ENCODE data around the gene REV3L. TPM values are rescaled to one million over a fixed set of nuclear protein-coding genes. Genes with fewer than 3 reads are reported as not detected.

Gene REV3L
- total and polyA plus RNA-seq, 2 donors (not counting 3 experiments of a cell fraction or from before 2014, with no cell fraction given), result 6.0 to 22.7 TPM

DNA sequence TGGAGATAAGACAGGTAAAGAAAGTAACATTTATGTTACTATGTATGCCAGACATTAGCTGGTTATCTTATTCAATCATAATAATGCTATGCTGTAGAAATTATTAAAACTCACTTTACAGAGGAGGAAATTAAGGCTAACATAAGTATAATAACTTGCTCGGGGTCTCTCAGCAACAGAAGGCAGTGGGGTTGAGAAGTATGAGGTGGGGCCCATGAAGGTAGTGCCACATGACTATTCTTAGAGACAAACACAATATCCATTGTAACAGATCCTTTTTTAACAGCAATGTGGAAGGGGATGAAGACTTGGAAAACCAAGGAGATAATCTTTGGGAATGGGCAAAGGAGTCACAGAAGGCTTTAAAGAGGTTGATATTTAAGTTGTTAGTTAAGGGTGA lies 11.5 kb downstream of the REV3L start:
- CTCF ChIA-PET, result no interaction called here
- H3K9me1 ChIP-seq (replicated peaks; ENCODE audit: control insufficient read depth, extremely low read depth, insufficient read depth, low read length), result no peaks in the 10 kb centered on the region
- no peak for TF ChIP-seq EZH2 (IDR thresholded peaks at IDR 0.05; ENCODE audit: borderline replicate concordance, low read depth, low read length, severe bottlenecking)
- no peak for TF ChIP-seq JUN (IDR thresholded peaks at IDR 0.05; ENCODE audit: borderline replicate concordance, insufficient read depth, insufficient read length, low read depth)
- no peak for TF ChIP-seq POLR2AphosphoS5 (IDR thresholded peaks at IDR 0.05; ENCODE audit: insufficient read depth, low read depth, low read length)
- TF ChIP-seq, protein P1, sequence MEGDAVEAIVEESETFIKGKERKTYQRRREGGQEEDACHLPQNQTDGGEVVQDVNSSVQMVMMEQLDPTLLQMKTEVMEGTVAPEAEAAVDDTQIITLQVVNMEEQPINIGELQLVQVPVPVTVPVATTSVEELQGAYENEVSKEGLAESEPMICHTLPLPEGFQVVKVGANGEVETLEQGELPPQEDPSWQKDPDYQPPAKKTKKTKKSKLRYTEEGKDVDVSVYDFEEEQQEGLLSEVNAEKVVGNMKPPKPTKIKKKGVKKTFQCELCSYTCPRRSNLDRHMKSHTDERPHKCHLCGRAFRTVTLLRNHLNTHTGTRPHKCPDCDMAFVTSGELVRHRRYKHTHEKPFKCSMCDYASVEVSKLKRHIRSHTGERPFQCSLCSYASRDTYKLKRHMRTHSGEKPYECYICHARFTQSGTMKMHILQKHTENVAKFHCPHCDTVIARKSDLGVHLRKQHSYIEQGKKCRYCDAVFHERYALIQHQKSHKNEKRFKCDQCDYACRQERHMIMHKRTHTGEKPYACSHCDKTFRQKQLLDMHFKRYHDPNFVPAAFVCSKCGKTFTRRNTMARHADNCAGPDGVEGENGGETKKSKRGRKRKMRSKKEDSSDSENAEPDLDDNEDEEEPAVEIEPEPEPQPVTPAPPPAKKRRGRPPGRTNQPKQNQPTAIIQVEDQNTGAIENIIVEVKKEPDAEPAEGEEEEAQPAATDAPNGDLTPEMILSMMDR (IDR thresholded peaks at IDR 0.05; ENCODE audit: extremely low read depth in 1 of 2, insufficient read depth in 1 of 2, low read depth in 1 of 2, low read length in 2 of 2), result no peak
- TF ChIP-seq, protein P2, sequence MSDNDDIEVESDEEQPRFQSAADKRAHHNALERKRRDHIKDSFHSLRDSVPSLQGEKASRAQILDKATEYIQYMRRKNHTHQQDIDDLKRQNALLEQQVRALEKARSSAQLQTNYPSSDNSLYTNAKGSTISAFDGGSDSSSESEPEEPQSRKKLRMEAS (IDR thresholded peaks at IDR 0.05; ENCODE audit: insufficient read depth, insufficient read length), result no peak
- no peak for TF ChIP-seq POLR2A (IDR thresholded peaks at IDR 0.05; ENCODE audit: low read depth, low read length)
- no peak for TF ChIP-seq MYC (IDR thresholded peaks at IDR 0.05; ENCODE audit: low read depth, low read length)
- TF ChIP-seq FOS (IDR thresholded peaks at IDR 0.05; ENCODE audit: borderline replicate concordance, insufficient read depth, low read length), result no peak
- TF ChIP-seq GATA2 (IDR thresholded peaks at IDR 0.05; ENCODE audit: insufficient read depth, insufficient read length, low read depth, low read length), result no peak
- H3K4me1 ChIP-seq (ENCODE audit: control insufficient read depth, extremely low read depth, insufficient read depth, low read length), result peaks cover 20% of the 10 kb centered on the region
- dilution Hi-C loops (cut with MboI; ENCODE audit: extremely low pct_ligation_motif_present, low sequenced_read_pairs), result no loop called here
- no peaks in the 10 kb centered on the region for H3K27me3 ChIP-seq (ENCODE audit: control insufficient read depth in 2 of 2, insufficient read depth in 2 of 2, low read length in 2 of 2)
- POLR2A ChIA-PET, result no interaction called here
- intact Hi-C loops (cut with micrococcal nuclease), result no loop called here
- FAIRE-seq, result no peak
- H2AFZ ChIP-seq (ENCODE audit: low read depth, low read length), result no peak overlapping the region
- H3K27ac ChIP-seq (ENCODE audit: insufficient read depth, low read depth, low read length), result no peak overlapping the region
- no peak for DNase-seq (ENCODE audit: low read depth, low spot score)
- no peaks in the 10 kb centered on the region for H3K9me3 ChIP-seq (replicated peaks; ENCODE audit: control insufficient read depth, insufficient read depth, low read length)
- no peak overlapping the region for H3K4me2 ChIP-seq (ENCODE audit: insufficient read depth, low read length)
- H4K20me1 ChIP-seq (replicated peaks; ENCODE audit: control insufficient read depth, extremely low read depth, insufficient read depth, low read length), result no peaks in the 10 kb centered on the region
- no peak overlapping the region for H3K9ac ChIP-seq (replicated peaks; ENCODE audit: extremely low read depth, insufficient read depth, low read length)
- H3K4me3 ChIP-seq (replicated peaks in 1 of 3; ENCODE audit: insufficient read depth in 1 of 3, low read depth in 1 of 3, low read length in 3 of 3), result no peak overlapping the region
- no TSS peak for BruUV-seq (replicated peaks)
- peaks cover 41% of the 10 kb centered on the region for H3K79me2 ChIP-seq (ENCODE audit: control insufficient read depth, insufficient read depth, low read length)
- no peaks in the 10 kb centered on the region for H3K36me3 ChIP-seq (ENCODE audit: control insufficient read depth in 2 of 2, extremely low read depth in 1 of 2, insufficient read depth in 2 of 2, low read length in 2 of 2)

All from endothelial cell of umbilical vein (primary cell).